Measurements from ENCODE around the gene TRIM17.

Gene TRIM17

GRCh38 chr1:228401782-228402640, 14.7 kb downstream of the TRIM17 start:
- TF ChIP-seq TAF1 (IDR thresholded peaks at IDR 0.05; ENCODE audit: low read depth): no peak
- TF ChIP-seq ZBTB7A (IDR thresholded peaks at IDR 0.05; ENCODE audit: low read depth): no peak
- TF ChIP-seq CEBPB (IDR thresholded peaks at IDR 0.05): no peak
- no peak for TF ChIP-seq EP300 (IDR thresholded peaks at IDR 0.05; ENCODE audit: borderline replicate concordance)
- TF ChIP-seq, protein P1, sequence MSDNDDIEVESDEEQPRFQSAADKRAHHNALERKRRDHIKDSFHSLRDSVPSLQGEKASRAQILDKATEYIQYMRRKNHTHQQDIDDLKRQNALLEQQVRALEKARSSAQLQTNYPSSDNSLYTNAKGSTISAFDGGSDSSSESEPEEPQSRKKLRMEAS (IDR thresholded peaks at IDR 0.05): no peak
- no peak for TF ChIP-seq FOXM1 (IDR thresholded peaks at IDR 0.05; ENCODE audit: borderline replicate concordance, low read depth)
- no peak for TF ChIP-seq CREB1 (IDR thresholded peaks at IDR 0.05; ENCODE audit: low read depth)
- TF ChIP-seq YY1 (IDR thresholded peaks at IDR 0.05; ENCODE audit: low read depth): no peak
- no peak for TF ChIP-seq TCF12 (IDR thresholded peaks at IDR 0.05; ENCODE audit: low read depth)
- no peak for TF ChIP-seq NFIC (IDR thresholded peaks at IDR 0.05)
- no peak for TF ChIP-seq USF1 (IDR thresholded peaks at IDR 0.05)
- no peak for TF ChIP-seq RAD21 (IDR thresholded peaks at IDR 0.05; ENCODE audit: low read depth)
- no peak for TF ChIP-seq REST (IDR thresholded peaks at IDR 0.05; ENCODE audit: low read depth)
- no peak for TF ChIP-seq TEAD4 (IDR thresholded peaks at IDR 0.05)
- no peak for TF ChIP-seq EGR1 (IDR thresholded peaks at IDR 0.05)

GRCh38 chr1:228400692-228401454, 15.8 kb downstream of the TRIM17 start:
- TF ChIP-seq YY1 (IDR thresholded peaks at IDR 0.05; ENCODE audit: low read depth) (no peak), EP300 (IDR thresholded peaks at IDR 0.05; ENCODE audit: borderline replicate concordance) (no peak), CEBPB (IDR thresholded peaks at IDR 0.05) (no peak), CREB1 (IDR thresholded peaks at IDR 0.05; ENCODE audit: low read depth) (no peak), FOXM1 (IDR thresholded peaks at IDR 0.05; ENCODE audit: borderline replicate concordance, low read depth) (no peak), REST (IDR thresholded peaks at IDR 0.05; ENCODE audit: low read depth) (no peak), ZBTB7A (IDR thresholded peaks at IDR 0.05; ENCODE audit: low read depth) (no peak), NFIC (IDR thresholded peaks at IDR 0.05) (no peak), EGR1 (IDR thresholded peaks at IDR 0.05) (no peak), TEAD4 (IDR thresholded peaks at IDR 0.05) (no peak), USF1 (IDR thresholded peaks at IDR 0.05) (no peak), TAF1 (IDR thresholded peaks at IDR 0.05; ENCODE audit: low read depth) (no peak), RAD21 (IDR thresholded peaks at IDR 0.05; ENCODE audit: low read depth) (no peak)
- TF ChIP-seq, protein P1 (IDR thresholded peaks at IDR 0.05): no peak

DNA sequence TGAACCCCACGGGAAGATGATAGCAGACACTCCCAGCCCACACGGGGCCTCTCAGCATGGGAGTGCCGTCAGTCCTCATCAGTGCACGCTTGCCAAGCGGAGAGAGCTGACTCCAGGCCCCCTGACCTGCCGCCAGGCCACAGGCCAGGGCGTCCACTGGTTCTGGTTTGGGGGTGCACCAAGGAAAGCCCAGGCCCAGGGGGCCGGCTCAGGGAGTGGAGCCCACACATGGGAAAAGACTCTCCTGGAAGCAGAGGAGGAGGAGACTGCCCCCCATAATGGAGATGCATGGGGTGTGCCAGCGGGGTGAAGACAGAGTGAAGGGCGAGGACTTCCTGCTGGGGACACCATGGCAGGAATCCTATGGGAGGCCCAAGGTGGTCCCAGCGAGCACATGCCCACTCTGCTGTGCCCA, 16.4 kb downstream of the TRIM17 start:
- no peak for TF ChIP-seq CREB1 (IDR thresholded peaks at IDR 0.05; ENCODE audit: low read depth)
- TF ChIP-seq USF1 (IDR thresholded peaks at IDR 0.05): no peak
- no peak for TF ChIP-seq TAF1 (IDR thresholded peaks at IDR 0.05; ENCODE audit: low read depth)
- no peak for TF ChIP-seq EGR1 (IDR thresholded peaks at IDR 0.05)
- no peak for TF ChIP-seq CEBPB (IDR thresholded peaks at IDR 0.05)
- TF ChIP-seq FOXM1 (IDR thresholded peaks at IDR 0.05; ENCODE audit: borderline replicate concordance, low read depth): no peak
- no peak for TF ChIP-seq REST (IDR thresholded peaks at IDR 0.05; ENCODE audit: low read depth)
- TF ChIP-seq YY1 (IDR thresholded peaks at IDR 0.05; ENCODE audit: low read depth): no peak
- TF ChIP-seq RAD21 (IDR thresholded peaks at IDR 0.05; ENCODE audit: low read depth): no peak
- no peak for TF ChIP-seq TCF12 (IDR thresholded peaks at IDR 0.05; ENCODE audit: low read depth)
- no peak for TF ChIP-seq EP300 (IDR thresholded peaks at IDR 0.05; ENCODE audit: borderline replicate concordance)
